ENCODE results near the gene ARID3A. TPM values are rescaled to one million over a fixed set of nuclear protein-coding genes. Genes with fewer than 3 reads are reported as not detected.
A peak's percentile ranks its signal among the peaks of the same experiment; 100 is the strongest.

The ARID3A gene
- total RNA-seq, 2 donors from 2014 or later = 121 to 124 TPM

- Histone ChIP-seq H3K4me3 (ENCODE audit: low read length) (peak overlapping the region; percentile 84), H3K9me3 (ENCODE audit: control insufficient read depth, low read length) (no peaks in the 10 kb centered on the region), H3K4me1 (ENCODE audit: control insufficient read depth, insufficient read depth, low read length) (no peaks in the 10 kb centered on the region), H3K9ac (ENCODE audit: extremely low read depth, low read length, poor library complexity, severe bottlenecking) (peak overlapping the region; percentile 3), H3K36me3 (ENCODE audit: control insufficient read depth, insufficient read depth, low read length) (peaks cover 11% of the 10 kb centered on the region), H3K27ac (ENCODE audit: low read depth, low read length) (no peak overlapping the region), H3K27me3 (ENCODE audit: control insufficient read depth, insufficient read depth, low read length, poor library complexity, severe bottlenecking) (no peaks in the 10 kb centered on the region)
- 70 to 76% methylated on average over 4 to 12 of the region's 12 CpGs for WGBS, 2 experiments (ENCODE audit: insufficient coverage in 1 of 2, insufficient read length in 1 of 2)
- DNase-seq = peak; percentile 72
- TF ChIP-seq, protein P1, sequence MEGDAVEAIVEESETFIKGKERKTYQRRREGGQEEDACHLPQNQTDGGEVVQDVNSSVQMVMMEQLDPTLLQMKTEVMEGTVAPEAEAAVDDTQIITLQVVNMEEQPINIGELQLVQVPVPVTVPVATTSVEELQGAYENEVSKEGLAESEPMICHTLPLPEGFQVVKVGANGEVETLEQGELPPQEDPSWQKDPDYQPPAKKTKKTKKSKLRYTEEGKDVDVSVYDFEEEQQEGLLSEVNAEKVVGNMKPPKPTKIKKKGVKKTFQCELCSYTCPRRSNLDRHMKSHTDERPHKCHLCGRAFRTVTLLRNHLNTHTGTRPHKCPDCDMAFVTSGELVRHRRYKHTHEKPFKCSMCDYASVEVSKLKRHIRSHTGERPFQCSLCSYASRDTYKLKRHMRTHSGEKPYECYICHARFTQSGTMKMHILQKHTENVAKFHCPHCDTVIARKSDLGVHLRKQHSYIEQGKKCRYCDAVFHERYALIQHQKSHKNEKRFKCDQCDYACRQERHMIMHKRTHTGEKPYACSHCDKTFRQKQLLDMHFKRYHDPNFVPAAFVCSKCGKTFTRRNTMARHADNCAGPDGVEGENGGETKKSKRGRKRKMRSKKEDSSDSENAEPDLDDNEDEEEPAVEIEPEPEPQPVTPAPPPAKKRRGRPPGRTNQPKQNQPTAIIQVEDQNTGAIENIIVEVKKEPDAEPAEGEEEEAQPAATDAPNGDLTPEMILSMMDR (conservative IDR thresholded peaks at IDR 0.05) = no peak
- Mint-ChIP-seq H3K4me3 (peak overlapping the region; percentile 71), H3K36me3 (ENCODE audit: low read depth) (peaks cover 25% of the 10 kb centered on the region), H3K27ac (no peak overlapping the region), H3K9me3 (no peaks in the 10 kb centered on the region), H3K27me3 (ENCODE audit: insufficient read depth) (no peaks in the 10 kb centered on the region), H3K4me1 (no peaks in the 10 kb centered on the region)
Measured at GRCh38 chr19:927780-928401, 2.1 kb downstream of the ARID3A start.

GRCh38 chr19:928471-929202 is 2.8 kb downstream of the ARID3A start:
- peak; percentile 78 for DNase-seq
- Mint-ChIP-seq H3K27me3 (ENCODE audit: insufficient read depth) (no peaks in the 10 kb centered on the region), H3K27ac (no peak overlapping the region), H3K9me3 (no peaks in the 10 kb centered on the region), H3K4me1 (no peaks in the 10 kb centered on the region), H3K36me3 (ENCODE audit: low read depth) (peaks cover 25% of the 10 kb centered on the region), H3K4me3 (peak overlapping the region; percentile 71)
- Histone ChIP-seq H3K27ac (ENCODE audit: low read depth, low read length) (no peak overlapping the region), H3K36me3 (ENCODE audit: control insufficient read depth, insufficient read depth, low read length) (peaks cover 11% of the 10 kb centered on the region), H3K9me3 (ENCODE audit: control insufficient read depth, low read length) (no peaks in the 10 kb centered on the region), H3K9ac (ENCODE audit: extremely low read depth, low read length, poor library complexity, severe bottlenecking) (peak overlapping the region; percentile 3), H3K27me3 (ENCODE audit: control insufficient read depth, insufficient read depth, low read length, poor library complexity, severe bottlenecking) (no peaks in the 10 kb centered on the region), H3K4me1 (ENCODE audit: control insufficient read depth, insufficient read depth, low read length) (no peaks in the 10 kb centered on the region), H3K4me3 (ENCODE audit: low read length) (no peak overlapping the region)
- 94% methylated on average over 7 to 18 of the region's 18 CpGs for WGBS, 2 experiments (ENCODE audit: insufficient coverage in 1 of 2, insufficient read length in 1 of 2)
- TF ChIP-seq, protein P1 (conservative IDR thresholded peaks at IDR 0.05) = no peak

DNA sequence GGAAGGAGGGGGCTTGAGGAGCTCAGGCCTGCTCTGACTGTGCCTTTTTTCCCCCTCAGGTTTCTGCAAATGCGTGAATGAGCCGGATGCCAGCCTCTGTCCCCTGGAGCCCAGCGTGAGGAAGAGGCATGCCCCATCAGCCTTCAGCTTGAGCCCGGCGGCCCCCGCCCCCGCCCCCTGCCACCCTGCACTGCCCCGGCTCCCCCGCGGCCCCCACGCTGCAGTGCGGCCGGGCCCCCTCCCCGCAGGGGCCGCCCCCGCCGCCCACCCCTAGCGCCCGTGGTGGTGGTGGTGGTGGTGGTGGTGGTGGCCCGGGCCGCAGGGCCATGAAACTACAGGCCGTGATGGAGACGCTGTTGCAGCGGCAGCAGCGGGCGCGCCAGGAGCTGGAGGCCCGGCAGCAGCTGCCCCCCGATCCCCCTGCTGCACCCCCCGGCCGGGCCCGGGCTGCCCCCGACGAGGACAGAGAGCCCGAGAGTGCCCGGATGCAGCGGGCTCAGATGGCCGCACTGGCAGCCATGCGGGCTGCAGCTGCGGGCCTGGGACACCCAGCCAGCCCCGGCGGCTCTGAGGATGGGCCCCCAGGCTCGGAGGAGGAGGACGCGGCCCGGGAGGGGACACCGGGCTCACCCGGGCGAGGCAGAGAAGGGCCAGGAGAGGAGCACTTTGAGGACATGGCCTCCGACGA is 3.5 kb downstream of the ARID3A start:
- TF ChIP-seq, protein P1 (conservative IDR thresholded peaks at IDR 0.05) = no peak
- 96% methylated on average over 15 to 46 of the region's 51 CpGs for WGBS, 2 experiments (ENCODE audit: insufficient coverage in 1 of 2, insufficient read length in 1 of 2)
- Histone ChIP-seq H3K27ac (ENCODE audit: low read depth, low read length) (no peak overlapping the region), H3K36me3 (ENCODE audit: control insufficient read depth, insufficient read depth, low read length) (peaks cover 17% of the 10 kb centered on the region), H3K27me3 (ENCODE audit: control insufficient read depth, insufficient read depth, low read length, poor library complexity, severe bottlenecking) (no peaks in the 10 kb centered on the region), H3K4me1 (ENCODE audit: control insufficient read depth, insufficient read depth, low read length) (no peaks in the 10 kb centered on the region), H3K9ac (ENCODE audit: extremely low read depth, low read length, poor library complexity, severe bottlenecking) (no peak overlapping the region), H3K9me3 (ENCODE audit: control insufficient read depth, low read length) (no peaks in the 10 kb centered on the region), H3K4me3 (ENCODE audit: low read length) (no peak overlapping the region)
- no peak overlapping the region for H3K4me3 Mint-ChIP-seq
- no peak for DNase-seq
- H3K27me3 Mint-ChIP-seq (ENCODE audit: insufficient read depth) = no peaks in the 10 kb centered on the region
- H3K36me3 Mint-ChIP-seq (ENCODE audit: low read depth) = peaks cover 25% of the 10 kb centered on the region
- no peaks in the 10 kb centered on the region for H3K4me1 Mint-ChIP-seq
- no peaks in the 10 kb centered on the region for H3K9me3 Mint-ChIP-seq
- no peak overlapping the region for H3K27ac Mint-ChIP-seq

Data from endodermal cell (in vitro differentiated cells).